HG02798 (cell line): ENCODE data around the gene RTN4R.

Experiments
- ATAC-seq: cut with Tn5 transposase; IDR thresholded peaks from one replicate; pipeline ENCODE4 v1.9.1; 2021; ENCODE audit warnings: mild to moderate bottlenecking; ENCODE audit not compliant: unreplicated experiment, poor library complexity

RTN4R gene

DNA sequence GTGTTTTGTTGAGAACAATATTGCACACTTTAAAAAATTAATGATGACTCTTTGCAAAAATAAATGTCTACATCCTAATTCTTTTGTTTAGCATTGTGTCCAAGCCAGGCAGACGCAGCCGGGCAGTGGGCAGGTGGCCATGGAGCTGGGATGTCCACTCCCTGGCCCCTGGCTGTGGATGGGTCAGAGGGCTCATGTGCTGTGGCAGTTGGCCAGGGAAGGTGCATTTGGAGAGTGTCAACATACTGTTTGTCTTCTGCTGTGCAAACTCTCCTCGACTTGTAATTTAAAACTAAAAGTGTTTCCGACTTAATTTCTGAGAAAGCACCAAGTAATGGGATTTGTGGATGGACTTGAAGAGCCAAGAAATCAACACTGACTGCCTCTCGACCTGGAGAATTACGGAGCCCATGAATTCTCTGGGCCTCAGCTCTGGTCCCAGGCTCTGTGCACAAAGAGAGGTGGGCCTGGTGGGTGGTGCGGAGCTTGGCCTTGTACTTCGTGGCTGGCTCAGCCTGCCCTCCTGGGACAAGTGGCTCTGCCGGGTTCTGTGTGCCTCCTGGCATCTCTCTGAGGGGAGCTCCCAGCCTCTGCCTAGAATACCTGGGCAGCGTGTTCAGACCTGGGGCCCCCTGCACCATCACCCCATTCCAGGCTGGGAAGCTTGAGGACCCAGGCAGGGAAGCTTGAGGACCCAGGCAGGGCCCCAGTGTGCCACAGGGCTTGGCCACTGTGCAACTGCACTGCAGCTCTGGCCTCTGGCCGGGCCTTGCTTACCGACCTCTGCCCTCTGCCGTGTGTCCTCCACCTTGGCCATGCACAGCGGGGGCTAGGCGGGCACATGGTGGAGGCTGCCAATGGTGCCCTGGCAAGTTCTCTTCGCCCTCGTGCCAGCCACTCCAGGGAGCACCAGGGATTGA lies 46.4 kb downstream of the RTN4R start:
- no peak for ATAC-seq

DNA sequence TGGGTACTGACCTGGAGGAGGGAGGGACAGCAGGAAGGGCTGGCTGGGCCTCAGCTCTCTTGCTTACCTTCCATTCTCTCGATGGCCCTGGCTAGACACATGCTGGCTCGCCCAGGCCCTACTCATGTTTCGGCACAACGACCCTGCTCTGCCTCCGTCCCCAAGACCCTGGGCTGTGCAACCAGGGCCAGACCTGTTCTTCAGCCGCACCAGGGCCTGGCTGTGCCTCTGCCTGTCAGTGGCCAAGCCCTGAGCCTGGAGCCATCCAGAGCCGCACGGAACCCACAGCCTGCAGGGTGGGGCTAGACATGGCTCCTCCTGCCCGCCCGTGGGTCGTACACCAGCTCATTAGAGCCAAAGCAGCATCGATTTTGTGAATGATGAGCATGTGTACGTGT lies 47.5 kb downstream of the RTN4R start:
- ATAC-seq: no peak

DNA sequence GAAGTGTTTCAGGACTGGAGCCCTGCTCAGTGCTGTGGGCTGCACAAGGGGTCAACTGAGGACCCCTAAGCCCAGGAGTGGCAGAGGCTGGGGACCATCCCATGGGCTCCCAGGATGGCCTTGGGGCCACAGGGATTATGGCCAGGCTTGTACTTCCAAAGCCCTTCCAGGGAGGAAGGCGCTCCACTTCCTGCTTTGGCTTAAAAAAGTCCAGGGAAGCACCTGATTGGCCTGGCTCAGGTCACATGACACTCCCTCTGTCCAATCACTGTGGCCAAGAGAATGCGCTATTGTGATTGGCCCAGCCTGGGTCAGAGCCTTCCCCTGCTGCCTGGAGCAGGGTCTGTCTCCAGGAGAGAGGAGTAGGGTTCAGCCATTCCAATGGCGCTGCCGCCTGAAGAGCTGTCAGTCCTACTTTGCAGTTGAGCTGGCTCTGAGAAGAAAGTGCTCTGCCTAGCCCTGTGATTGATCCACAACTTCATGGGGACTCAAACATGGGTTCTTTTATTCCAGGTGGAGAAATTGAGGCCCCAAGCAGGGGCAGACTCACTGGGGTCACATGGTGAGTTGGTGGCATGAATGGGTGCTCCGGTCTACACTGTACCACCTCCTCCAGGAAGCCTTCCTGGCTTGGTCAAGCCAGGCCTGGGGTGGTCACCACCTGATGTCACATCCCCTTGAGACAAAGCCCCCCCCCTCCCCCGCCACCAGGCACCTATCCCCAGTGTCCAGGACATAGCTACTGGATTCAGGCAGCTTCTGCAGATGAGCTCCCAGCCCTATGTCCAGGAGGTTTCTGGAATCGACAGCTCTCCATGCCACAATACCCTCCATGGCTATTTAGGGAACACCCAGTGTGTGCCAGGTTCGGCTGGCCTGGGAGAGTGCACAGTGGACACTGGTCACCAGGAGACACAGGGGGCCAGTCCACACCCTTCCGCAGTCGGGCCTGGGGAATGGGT lies 48.2 kb downstream of the RTN4R start:
- no peak for ATAC-seq

DNA sequence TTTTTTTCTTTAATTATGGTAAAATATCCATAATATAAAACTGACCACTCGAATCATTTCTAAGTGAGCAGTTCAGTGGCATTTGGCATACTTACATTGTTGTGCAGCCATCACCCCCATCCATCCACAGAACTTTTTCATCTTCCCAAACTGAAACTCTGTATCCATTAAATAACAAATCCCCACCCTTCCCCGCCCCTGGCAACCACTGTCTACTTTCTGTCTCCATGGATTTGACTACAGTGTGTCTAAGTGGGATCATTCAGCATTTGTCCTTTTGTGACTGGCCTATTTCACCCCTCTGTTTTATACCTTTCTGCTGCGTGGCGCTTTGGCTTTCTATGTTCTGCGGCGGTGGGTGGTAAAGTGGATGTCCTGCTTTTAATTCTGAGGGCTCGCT lies 49.1 kb downstream of the RTN4R start:
- ATAC-seq: no peak

DNA sequence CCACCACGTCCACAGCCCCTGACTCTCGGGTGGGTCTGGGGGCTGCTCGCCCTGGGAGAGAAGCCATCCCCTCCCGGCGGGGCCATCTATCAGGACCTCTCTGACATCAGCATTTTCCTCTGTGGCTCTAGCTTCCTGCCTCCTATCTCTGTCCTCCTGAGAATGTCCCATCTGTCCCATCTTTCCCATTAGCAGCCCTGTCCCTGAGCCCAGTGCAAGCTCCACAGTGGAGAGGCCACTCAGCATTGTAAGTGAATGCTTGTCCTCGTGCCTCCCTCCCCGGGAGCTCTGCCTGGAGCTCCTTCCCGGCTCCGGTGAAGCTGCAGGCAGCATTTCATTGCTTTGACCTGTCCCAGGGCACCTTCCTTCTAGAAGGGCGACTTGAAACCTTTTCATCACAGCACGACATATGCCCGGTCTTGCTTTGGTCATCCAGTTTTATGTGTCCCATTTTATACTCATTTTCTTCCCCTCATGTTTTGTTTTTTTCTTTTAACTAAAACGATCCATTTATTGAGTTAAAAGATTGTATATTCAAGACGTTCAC lies 49.7 kb downstream of the RTN4R start:
- ATAC-seq: no peak

DNA sequence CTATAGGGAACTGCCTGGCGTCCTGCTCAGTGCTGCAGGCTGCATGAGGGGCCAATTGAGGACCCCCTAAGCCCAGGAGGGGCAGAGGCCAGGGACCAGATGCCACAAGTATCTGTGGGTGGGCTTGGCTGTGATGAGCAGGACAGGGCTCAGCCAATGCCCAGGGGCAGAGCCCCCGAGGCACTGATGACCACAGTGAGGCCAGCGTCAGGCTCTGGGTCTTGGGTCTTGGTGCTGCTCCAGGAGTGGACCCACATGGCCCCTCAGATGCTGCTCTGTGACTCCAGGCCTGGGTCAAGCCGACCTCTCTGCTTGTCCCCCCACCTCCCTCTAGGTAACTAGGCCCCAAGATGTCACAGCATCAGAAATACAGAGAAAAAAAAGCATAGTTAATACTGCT lies 50.6 kb downstream of the RTN4R start:
- no peak for ATAC-seq

DNA sequence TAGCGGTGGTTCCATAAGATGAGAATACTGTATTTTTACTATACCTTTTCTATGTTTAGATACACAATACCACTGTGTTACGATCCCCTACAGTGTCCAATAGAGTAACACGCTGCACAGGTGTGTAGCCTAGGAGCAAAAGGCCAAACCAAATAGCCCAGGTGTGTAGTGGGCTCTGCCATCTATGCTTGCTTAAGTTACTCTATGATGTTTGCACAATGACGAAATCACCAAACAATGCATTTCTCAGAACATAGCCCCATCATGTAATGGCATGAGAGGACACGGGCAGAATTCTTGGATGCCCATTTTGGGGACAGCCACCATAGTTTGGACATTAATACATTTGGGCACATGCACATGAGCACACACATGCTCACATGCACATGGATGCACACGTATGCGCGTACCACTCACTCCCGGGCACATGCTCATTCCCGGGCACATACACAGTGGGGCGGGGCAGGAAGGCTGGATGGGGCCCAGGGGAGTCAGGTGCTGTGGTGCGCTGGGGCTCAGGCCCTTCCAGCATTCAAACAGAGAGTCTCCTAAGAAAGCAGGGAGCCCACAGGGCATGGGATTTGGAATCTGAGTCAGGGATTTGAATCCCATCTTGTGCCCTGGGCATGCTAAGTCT lies 51.1 kb downstream of the RTN4R start:
- no peak for ATAC-seq

DNA sequence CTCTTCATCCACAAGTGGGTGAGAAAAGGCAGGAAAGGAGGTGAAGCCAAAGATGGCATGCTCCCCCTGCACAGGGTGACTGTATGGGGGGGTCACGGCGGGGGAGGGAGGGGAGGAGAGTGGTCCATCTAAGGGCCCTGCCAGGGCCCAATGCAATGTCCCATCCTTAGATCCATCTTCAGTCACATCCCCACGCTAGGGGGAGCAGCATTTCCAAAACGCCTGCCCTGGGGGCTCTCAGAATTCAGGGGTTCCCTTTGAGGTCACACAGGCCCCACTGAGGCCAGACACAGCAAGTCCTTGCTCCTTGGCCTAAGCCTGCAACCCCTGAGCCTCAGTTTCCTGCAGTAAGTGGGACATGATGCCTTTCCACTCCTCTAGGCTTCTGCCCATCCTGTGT lies 52.4 kb downstream of the RTN4R start:
- no peak for ATAC-seq

DNA sequence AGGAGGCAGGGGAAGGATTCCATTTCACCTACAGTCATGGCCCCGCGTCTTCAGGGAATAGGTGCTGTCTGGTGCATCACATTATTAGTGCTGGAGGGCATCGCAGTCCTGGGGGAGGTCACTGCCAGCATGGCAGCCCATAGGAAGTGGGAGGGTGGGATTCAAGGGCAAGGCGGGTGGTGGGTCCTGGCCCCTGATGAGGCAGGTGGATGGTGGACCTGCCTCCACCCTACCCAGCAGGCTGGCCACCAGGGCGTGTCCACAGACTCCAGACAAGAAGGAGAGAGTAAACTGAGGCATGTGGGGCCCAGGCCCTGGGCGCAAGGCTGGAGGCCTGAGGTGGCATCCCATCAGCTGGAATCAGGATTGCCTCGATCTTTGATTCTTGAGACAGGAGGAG lies 53.3 kb downstream of the RTN4R start:
- ATAC-seq: no peak

DNA sequence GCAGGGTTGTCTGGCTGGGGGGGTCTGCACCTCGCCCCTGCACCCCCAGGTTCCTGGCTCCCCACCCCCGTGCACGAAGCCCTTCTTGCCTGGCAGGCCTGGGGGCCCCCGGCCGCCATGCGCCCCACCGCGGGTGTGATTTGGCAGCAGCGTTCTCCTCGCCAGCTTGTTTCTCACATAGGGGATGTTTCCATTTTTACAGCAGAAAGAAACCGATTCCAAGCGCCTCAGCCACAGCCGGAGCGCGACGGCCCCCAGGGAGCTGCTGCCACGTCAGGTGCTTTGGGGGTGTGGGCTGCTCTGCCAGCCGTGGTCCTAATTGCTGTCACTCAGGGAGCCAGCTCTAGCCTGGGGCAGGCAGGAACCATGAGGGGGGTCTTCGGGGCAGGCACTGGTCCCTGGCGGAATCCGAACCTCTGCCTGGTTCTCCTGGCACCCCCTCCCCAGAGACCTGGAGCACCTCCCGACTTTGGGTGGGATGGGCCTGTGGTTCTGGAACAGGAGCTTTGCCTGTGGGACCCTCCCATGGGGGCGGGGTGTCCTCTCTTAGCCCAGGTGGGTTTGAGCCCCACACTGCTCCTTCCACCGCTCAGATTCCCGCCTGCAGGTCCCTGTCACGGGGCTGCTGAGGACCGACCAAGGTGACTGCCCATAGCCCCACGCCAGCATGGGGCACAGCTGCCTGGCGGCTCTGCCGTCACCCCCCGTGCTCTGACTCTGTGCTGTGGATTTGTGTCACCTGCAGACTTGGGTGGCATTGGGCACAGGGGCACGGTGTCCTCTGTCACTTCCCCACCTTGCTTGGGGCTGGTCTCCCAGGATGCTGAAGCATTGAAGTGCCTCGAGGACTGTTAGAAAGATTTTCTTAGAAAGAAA lies 54.0 kb downstream of the RTN4R start:
- no peak for ATAC-seq

DNA sequence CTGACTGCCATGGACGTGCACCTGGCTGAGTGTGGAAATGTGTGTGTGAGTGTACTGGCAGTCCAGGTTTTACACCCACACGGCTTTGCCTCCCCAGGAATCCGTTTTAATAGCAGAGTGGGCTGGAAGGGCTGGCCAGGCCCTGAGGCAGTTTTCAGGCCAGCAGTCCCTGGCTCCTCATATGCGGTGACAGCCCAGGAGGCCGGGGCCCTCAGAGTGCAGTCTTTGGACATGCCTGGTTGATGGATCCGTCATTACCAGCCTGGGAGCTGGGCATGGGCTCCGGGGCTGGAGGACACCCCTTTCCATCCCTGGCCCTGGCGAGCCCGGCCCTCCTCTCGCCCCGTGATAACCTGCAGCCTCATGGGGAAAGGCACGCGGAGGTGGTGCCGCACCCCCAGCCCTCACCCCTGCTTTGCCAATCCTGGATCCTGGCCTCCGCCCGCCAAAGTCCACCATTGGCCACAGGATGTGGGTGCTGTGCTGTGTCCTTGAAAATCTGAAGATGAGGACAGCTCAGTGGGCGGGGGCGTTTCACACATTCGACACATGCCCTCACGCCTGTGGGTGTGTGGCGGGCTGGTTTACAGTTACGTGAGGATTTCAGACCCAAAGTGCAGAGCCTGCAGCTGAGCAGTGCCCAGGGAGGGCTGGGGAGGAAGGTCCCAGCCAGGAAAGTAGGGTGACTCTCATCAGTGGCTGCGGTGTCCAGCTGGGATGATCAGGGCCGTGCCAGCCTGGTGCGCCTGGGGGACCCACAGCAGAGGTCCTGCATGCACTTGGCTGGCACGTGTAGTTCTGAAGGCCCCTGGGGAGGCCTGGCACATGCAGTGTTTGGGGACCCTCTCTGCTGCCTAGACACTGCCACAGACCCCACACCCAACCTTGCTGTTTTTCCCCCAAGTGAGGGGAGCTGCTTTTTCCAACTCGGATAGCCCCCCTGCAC lies 55.1 kb downstream of the RTN4R start:
- ATAC-seq: no peak

DNA sequence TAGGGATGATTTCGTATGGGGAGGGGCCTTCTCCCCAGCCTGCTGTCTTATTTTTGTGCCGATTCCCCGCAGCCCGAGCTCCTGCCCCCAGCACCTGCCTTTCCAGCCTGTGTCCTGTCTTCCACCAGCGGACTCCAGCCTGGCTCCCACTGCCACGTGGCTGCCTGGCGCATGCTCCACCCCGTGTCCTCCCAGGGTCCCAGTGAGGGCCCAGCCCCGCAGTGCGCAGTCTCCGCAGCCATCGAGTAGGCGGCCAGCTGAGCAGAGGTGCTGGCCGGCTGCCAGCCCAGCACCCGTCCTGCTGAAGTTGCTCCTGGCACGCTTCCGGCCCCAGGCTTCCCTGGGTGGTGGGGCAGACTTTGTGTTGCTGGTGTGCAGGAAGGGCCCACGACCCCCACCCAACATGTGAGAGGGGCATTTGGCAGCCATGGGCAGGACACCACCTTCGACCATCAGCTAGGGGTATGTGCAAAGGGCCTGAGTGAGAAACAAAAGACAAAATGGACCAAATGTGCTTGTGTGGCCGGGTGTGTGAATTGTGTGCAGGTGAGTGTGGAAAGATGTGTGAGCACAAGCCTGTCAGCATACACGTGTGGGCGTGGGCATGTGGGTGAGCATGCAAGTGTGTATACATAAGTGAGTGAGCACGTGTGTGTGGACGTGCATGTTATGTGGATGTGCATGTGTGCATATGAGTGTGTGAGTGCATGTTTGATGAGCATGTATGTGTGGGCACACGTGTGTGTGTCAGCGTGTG lies 55.9 kb downstream of the RTN4R start:
- no peak for ATAC-seq

DNA sequence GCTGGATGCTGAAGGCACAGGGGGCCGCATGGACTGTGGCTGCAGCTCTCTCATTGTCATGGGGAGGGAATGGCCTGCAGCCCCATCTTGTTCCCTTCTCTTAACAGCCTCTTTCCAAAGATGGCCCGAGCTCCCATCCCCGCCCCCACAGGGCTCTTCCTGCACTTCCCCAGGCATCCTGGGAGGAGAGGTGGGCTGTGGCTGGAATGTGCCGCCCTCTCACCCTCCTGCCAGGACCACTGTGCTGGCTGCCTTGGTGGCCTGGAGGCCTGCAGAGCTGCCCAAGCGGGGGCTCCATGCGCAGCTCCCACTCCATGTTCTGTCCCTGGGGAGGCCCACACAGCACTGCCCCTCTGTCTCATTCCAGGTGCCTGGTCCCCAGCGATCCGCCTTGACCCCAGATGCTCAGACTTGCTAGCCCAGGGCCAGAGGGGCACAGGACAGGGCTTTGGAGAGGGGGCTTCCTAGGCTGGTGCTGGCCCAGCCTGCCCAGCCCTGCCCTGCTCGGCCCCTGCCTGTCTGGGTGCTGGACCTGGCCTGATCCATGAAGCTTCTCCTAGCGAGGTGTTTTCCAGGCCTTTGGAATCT lies 56.6 kb downstream of the RTN4R start:
- no peak for ATAC-seq

DNA sequence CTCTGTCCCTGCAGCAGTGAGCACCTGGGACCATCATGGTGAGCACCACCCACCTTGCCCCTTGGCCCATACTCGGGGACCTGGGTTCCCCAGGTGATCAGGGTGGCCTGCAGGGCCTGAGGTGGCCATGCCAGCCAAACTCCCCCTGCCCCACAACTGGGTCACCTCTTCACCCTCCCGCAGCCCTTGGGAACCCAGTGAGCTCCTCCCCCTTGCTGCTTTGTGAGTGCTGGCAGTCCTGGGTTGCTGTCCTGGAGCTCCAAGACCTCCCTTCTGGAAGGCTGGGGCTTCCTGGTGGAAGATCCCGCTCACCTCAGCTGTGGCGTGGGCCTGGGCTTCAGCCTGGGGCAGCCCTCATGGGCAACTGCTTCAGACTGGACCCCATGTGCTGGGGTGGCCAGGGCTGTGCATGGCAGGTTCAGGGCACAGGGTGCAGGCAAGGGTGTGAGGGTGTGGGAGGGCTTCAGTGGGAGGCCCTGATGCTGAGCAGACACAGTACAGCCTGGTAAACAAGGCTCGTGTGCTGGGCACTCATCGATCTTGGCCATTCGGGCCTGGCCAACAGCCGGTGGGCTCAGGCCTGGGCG lies 57.6 kb downstream of the RTN4R start:
- no peak for ATAC-seq

DNA sequence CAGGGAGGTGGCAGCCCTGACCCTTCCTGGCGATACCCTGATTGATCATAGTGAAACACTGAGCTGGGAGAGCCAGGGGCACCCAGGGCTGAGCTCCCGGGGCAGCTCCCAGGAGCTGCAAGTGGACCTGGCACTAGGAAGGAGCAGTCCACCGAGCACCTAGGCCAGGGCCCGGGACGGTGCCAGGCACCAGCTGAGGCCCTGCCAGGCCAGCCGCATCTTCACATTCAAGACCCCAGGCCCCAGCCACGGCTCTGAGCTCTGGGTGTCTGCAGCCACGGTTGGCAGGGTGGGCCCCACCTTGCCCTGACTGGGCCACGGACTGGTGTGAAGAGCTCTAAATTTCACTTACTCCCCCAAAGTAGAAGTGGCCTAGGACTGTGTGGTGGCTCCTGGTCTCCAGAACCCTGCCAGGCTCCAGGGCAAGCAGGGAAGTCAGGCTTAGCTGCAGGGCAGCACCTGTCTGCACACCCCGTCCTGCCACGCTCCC lies 58.3 kb downstream of the RTN4R start:
- no peak for ATAC-seq

DNA sequence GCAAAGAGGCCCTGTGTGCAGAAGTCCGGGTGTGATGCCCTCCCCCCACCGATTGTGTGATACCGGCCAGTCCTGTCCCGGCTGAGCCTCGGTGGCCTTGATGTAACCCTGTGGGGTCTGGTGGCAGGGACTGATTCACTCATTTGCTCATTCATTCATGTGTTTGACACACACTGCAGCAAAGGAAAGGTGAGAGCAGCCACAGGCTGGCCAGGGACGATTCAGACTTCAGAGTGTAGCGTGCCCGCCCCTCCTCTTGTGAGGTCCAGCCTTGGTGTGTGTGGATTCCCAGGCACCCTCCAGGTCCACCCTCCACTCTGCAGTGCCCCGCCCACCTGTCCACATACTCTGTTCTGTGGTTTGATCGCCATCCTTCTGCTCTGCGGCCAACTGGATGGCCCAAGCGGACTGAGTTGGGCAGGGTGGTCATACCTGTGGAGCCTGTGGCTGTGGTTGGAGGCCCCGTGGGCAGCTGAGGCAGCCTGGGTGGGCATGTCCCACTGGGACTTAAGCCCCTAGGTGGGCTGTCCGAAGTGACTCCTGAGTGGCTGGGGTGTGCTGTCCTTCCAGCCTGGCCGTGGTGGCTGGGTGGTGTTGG lies 59.3 kb downstream of the RTN4R start:
- no peak for ATAC-seq
